GM12878 (cell line): Measurements from ENCODE around the gene NGRN.

Experiments used
- BHLHE40 ChIP-seq, 2 experiments: fragments of 450-650 bp in 1 of 2; IDR thresholded peaks; 2 replicates each; pipeline ENCODE4 v1.6.1; 2011 to 2017; ENCODE audit warnings: low read depth in 2 of 2, borderline replicate concordance in 1 of 2, improper control_type of control experiment in 1 of 2, low read length in 1 of 2, mild to moderate bottlenecking in 1 of 2
- CREB1 ChIP-seq: IDR thresholded peaks from 2 replicates; pipeline ENCODE4 v1.6.1; 2012; ENCODE audit warnings: low read depth, mild to moderate bottlenecking, inconsistent platforms
- CTCF ChIP-seq, 3 experiments: IDR thresholded peaks in 2 of 3; conservative IDR thresholded peaks in 1 of 3; 2 replicates each; pipeline ENCODE4 v1.5.1; 2011; ENCODE audit warnings: low read depth in 3 of 3, low read length in 3 of 3, mild to moderate bottlenecking in 3 of 3, control low read depth in 2 of 3, moderate library complexity in 2 of 3, inconsistent platforms in 1 of 3, mixed read lengths in 1 of 3; ENCODE audit not compliant: control insufficient read depth in 2 of 3, insufficient read depth in 1 of 3; ENCODE audit errors: extremely low read depth in 1 of 3
- GATAD2B ChIP-seq: fragments of 450-650 bp; conservative IDR thresholded peaks from 2 replicates; pipeline ENCODE4 v1.6.1; 2017; ENCODE audit warnings: low read depth, mild to moderate bottlenecking, moderate library complexity
- JUNB ChIP-seq: IDR thresholded peaks from 2 replicates; pipeline ENCODE4 v1.6.1; 2016; ENCODE audit warnings: antibody characterized with exemption, mild to moderate bottlenecking
- KLF5 ChIP-seq: fragments of 450-650 bp; IDR thresholded peaks from 2 replicates; pipeline ENCODE4 v1.6.1; 2014; ENCODE audit warnings: mild to moderate bottlenecking; ENCODE audit not compliant: partially characterized antibody
- MAX ChIP-seq: IDR thresholded peaks from 2 replicates; pipeline ENCODE4 v1.6.1; 2012; ENCODE audit warnings: low read depth, low read length, improper control_type of control experiment
- MLLT1 ChIP-seq: fragments of 450-650 bp; IDR thresholded peaks from 2 replicates; pipeline ENCODE4 v1.6.1; 2016; ENCODE audit warnings: mild to moderate bottlenecking
- MXI1 ChIP-seq: fragments of 150-350 bp; IDR thresholded peaks from 2 replicates; pipeline ENCODE4 v1.6.1; 2011; ENCODE audit warnings: low read depth, mild to moderate bottlenecking, inconsistent platforms, low read length, improper control_type of control experiment
- POLR2A ChIP-seq: IDR thresholded peaks from 2 replicates; pipeline ENCODE4 v1.6.1; 2011; ENCODE audit warnings: low read depth, mild to moderate bottlenecking, low read length
- POLR2AphosphoS5 ChIP-seq: IDR thresholded peaks from 2 replicates; pipeline ENCODE4 v1.6.1; 2011; ENCODE audit warnings: mild to moderate bottlenecking, low read length, inconsistent platforms
- TAF1 ChIP-seq: IDR thresholded peaks from 2 replicates; pipeline ENCODE4 v1.6.1; 2011; ENCODE audit warnings: mild to moderate bottlenecking, low read depth, low read length, borderline replicate concordance
- TCF12 ChIP-seq: IDR thresholded peaks from 2 replicates; pipeline ENCODE4 v1.6.1; 2011; ENCODE audit warnings: low read depth, mild to moderate bottlenecking, low read length

GRCh38 chr15:90307661-90308060 lies 42.2 kb downstream of the NGRN start:
- TF ChIP-seq TAF1 (no peak), MLLT1 (no peak), POLR2AphosphoS5 (no peak), TCF12 (no peak), BHLHE40 (IDR thresholded peaks at IDR 0.05; ENCODE audit: borderline replicate concordance in 1 of 2, low read depth in 2 of 2, low read length in 1 of 2) (no peak), MXI1 (no peak), KLF5 (no peak), MAX (no peak), CTCF (IDR thresholded peaks at IDR 0.05 in 2 of 3, conservative IDR thresholded peaks at IDR 0.05 in 1 of 3; ENCODE audit: control insufficient read depth in 2 of 3, extremely low read depth in 1 of 3, insufficient read depth in 1 of 3, low read depth in 3 of 3, low read length in 3 of 3) (no peak), POLR2A (no peak), JUNB (no peak), GATAD2B (no peak), CREB1 (no peak)
